ENCODE results near the gene RAB7B. TPM values are rescaled to one million over a fixed set of nuclear protein-coding genes. Genes with fewer than 3 reads are reported as not detected.

The RAB7B gene
- total RNA-seq, 1 experiment from 2014 or later: 0.22 TPM

- Histone ChIP-seq H3K9me3 (ENCODE audit: control insufficient read depth in 1 of 2, insufficient read depth in 1 of 2, low read depth in 1 of 2, low read length in 2 of 2) (no peaks in the 10 kb centered on the region), H3K79me2 (ENCODE audit: insufficient read depth, low read length) (no peaks in the 10 kb centered on the region), H3K4me1 (ENCODE audit: control insufficient read depth in 1 of 2, insufficient read depth in 2 of 2, low read length in 2 of 2) (peaks cover 29 to 40% of the 10 kb centered on the region in 2 experiments), H4K20me1 (ENCODE audit: insufficient read depth) (no peaks in the 10 kb centered on the region), H3K4me3 (replicated peaks in 1 of 2; ENCODE audit: low read depth in 1 of 2, low read length in 2 of 2) (no peak overlapping the region), H3K4me2 (ENCODE audit: low read length) (no peak overlapping the region), H3K36me3 (ENCODE audit: control insufficient read depth in 1 of 2, insufficient read depth in 2 of 2, low read length in 2 of 2) (no peaks in the 10 kb centered on the region), H3K9ac (ENCODE audit: low read length) (no peak overlapping the region), H2AFZ (ENCODE audit: low read depth, low read length, poor library complexity, severe bottlenecking) (no peak overlapping the region), H3K27ac (ENCODE audit: low read depth, low read length) (no peak overlapping the region), H3K27me3 (ENCODE audit: insufficient read depth, low read length) (no peaks in the 10 kb centered on the region), H3K9me2 (ENCODE audit: insufficient read depth) (no peaks in the 10 kb centered on the region)
- no peak for DNase-seq (ENCODE audit: low read depth, low spot score)
- no peak for ATAC-seq
- no TSS peak for BruUV-seq (replicated peaks)
- intact Hi-C loops (cut with micrococcal nuclease): no loop called here
- no peak for TF ChIP-seq JUND (IDR thresholded peaks at IDR 0.05)
- no peak for TF ChIP-seq SRF (IDR thresholded peaks at IDR 0.05; ENCODE audit: low read depth)
- TF ChIP-seq YY1 (IDR thresholded peaks at IDR 0.05; ENCODE audit: extremely low read depth, insufficient replicate concordance, low read depth, low read length): no peak
- no peak for TF ChIP-seq SP1 (IDR thresholded peaks at IDR 0.05; ENCODE audit: low read depth)
- TF ChIP-seq EGR1 (IDR thresholded peaks at IDR 0.05; ENCODE audit: low read depth): no peak
- TF ChIP-seq, protein P1, sequence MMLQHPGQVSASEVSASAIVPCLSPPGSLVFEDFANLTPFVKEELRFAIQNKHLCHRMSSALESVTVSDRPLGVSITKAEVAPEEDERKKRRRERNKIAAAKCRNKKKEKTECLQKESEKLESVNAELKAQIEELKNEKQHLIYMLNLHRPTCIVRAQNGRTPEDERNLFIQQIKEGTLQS (IDR thresholded peaks at IDR 0.05): no peak
- ChIA-PET CTCF (no interaction called here), POLR2A (no interaction called here), RAD21 (ENCODE audit: low non-redundant PET in 1 of 2, low total read pairs in 2 of 2, uncharacterized antibody in 2 of 2, unreplicated experiment in 2 of 2) (no interaction called here)
Observed at GRCh38 chr1:206005778-206006180, 2.6 kb upstream of the RAB7B start.

- Histone ChIP-seq H3K9me3 (ENCODE audit: control insufficient read depth in 1 of 2, insufficient read depth in 1 of 2, low read depth in 1 of 2, low read length in 2 of 2) (no peaks in the 10 kb centered on the region), H3K27ac (ENCODE audit: low read depth, low read length) (no peak overlapping the region), H3K4me3 (replicated peaks in 1 of 2; ENCODE audit: low read depth in 1 of 2, low read length in 2 of 2) (no peak overlapping the region), H2AFZ (ENCODE audit: low read depth, low read length, poor library complexity, severe bottlenecking) (no peak overlapping the region), H3K4me1 (ENCODE audit: control insufficient read depth in 1 of 2, insufficient read depth in 2 of 2, low read length in 2 of 2) (peaks cover 33 to 45% of the 10 kb centered on the region in 2 experiments), H3K9ac (ENCODE audit: low read length) (no peak overlapping the region), H3K4me2 (ENCODE audit: low read length) (no peak overlapping the region), H3K36me3 (ENCODE audit: control insufficient read depth in 1 of 2, insufficient read depth in 2 of 2, low read length in 2 of 2) (no peaks in the 10 kb centered on the region), H4K20me1 (ENCODE audit: insufficient read depth) (no peaks in the 10 kb centered on the region), H3K79me2 (ENCODE audit: insufficient read depth, low read length) (no peaks in the 10 kb centered on the region), H3K27me3 (ENCODE audit: insufficient read depth, low read length) (no peaks in the 10 kb centered on the region), H3K9me2 (ENCODE audit: insufficient read depth) (no peaks in the 10 kb centered on the region)
- no peak for DNase-seq (ENCODE audit: low read depth, low spot score)
- ChIA-PET POLR2A (no interaction called here), CTCF (no interaction called here), RAD21 (ENCODE audit: low non-redundant PET in 1 of 2, low total read pairs in 2 of 2, uncharacterized antibody in 2 of 2, unreplicated experiment in 2 of 2) (no interaction called here)
- intact Hi-C loops (cut with micrococcal nuclease): no loop called here
- no TSS peak for BruUV-seq (replicated peaks)
- no peak for ATAC-seq
- TF ChIP-seq CEBPB (IDR thresholded peaks at IDR 0.05; ENCODE audit: low read depth): no peak
- no peak for TF ChIP-seq ZBTB33 (IDR thresholded peaks at IDR 0.05; ENCODE audit: extremely low read depth, insufficient replicate concordance, low read length)
Observed at GRCh38 chr1:206005234-206005633, 2.0 kb upstream of the RAB7B start.
